HepG2 (cell line): ENCODE measurements around the gene ATP4B. TPM values are rescaled to one million over a fixed set of nuclear protein-coding genes. Genes with fewer than 3 reads are reported as not detected.

Experiments used
- IRF1 ChIP-seq: sonication (generic); formaldehyde crosslinking; IDR thresholded peaks from 2 replicates; pipeline ENCODE4 v1.4.0; 2020; ENCODE audit warnings: low read depth, mild to moderate bottlenecking, missing genetic modification reagents
- KAT8 ChIP-seq: IDR thresholded peaks from 2 replicates; pipeline ENCODE4 v1.6.1; 2016; ENCODE audit warnings: missing genetic modification reagents, missing compliant biosample characterization
- ZNF678 ChIP-seq: sonication (generic); formaldehyde crosslinking; IDR thresholded peaks from 2 replicates; pipeline ENCODE4 v1.4.0; 2020; ENCODE audit warnings: mild to moderate bottlenecking, missing genetic modification reagents
- polyA plus RNA-seq, 8 experiments: library from polyadenylated mRNA; depleted of rRNA in 3 of 8; stranded (reverse) in 7 of 8; unstranded in 1 of 8; fragments of >200 nt; fragmentation: Illumina TruSeq in 4 of 8; extraction: Trizol in 4 of 8; gene quantifications; 2 replicates each; pipeline versions ENCODE4 v1.2.1 to v1.2.3, GENCODE V29; 2011 to 2016; ENCODE audit warnings: low read depth in 4 of 8, missing spikeins in 1 of 8, mixed read lengths in 1 of 8; ENCODE audit not compliant: insufficient read depth in 1 of 8
- total RNA-seq, 5 experiments: library from RNA; depleted of rRNA; stranded (reverse); fragments of >200 nt; fragmentation: Illumina TruSeq; extraction: Trizol; gene quantifications; 2 replicates each; pipeline ENCODE4 v1.2.3, GENCODE V29; 2016; ENCODE audit warnings: low read depth in 1 of 5
- TF ChIP-seq, protein P1 (sequence below): sonication (generic); formaldehyde crosslinking; IDR thresholded peaks from one replicate; pipeline ENCODE4 v1.5.1; 2020; ENCODE audit warnings: mild to moderate bottlenecking, missing genetic modification reagents; ENCODE audit errors: not compliant biosample characterization
- TF ChIP-seq, protein P2 (sequence below): sonication (generic); formaldehyde crosslinking; IDR thresholded peaks from 2 replicates; pipeline ENCODE4 v1.5.1; 2020; ENCODE audit warnings: mild to moderate bottlenecking, missing genetic modification reagents
- TF ChIP-seq, protein P3 (sequence below): sonication (generic); formaldehyde crosslinking; IDR thresholded peaks from 2 replicates; pipeline ENCODE4 v1.8.0; 2022; ENCODE audit warnings: missing genetic modification reagents, mild to moderate bottlenecking, borderline replicate concordance

Gene ATP4B
- total and polyA plus RNA-seq, 2 of the 13 experiments (the other 11 are each of a cell fraction or from before 2014, with no cell fraction given) = not detected

- TF ChIP-seq, protein P1, sequence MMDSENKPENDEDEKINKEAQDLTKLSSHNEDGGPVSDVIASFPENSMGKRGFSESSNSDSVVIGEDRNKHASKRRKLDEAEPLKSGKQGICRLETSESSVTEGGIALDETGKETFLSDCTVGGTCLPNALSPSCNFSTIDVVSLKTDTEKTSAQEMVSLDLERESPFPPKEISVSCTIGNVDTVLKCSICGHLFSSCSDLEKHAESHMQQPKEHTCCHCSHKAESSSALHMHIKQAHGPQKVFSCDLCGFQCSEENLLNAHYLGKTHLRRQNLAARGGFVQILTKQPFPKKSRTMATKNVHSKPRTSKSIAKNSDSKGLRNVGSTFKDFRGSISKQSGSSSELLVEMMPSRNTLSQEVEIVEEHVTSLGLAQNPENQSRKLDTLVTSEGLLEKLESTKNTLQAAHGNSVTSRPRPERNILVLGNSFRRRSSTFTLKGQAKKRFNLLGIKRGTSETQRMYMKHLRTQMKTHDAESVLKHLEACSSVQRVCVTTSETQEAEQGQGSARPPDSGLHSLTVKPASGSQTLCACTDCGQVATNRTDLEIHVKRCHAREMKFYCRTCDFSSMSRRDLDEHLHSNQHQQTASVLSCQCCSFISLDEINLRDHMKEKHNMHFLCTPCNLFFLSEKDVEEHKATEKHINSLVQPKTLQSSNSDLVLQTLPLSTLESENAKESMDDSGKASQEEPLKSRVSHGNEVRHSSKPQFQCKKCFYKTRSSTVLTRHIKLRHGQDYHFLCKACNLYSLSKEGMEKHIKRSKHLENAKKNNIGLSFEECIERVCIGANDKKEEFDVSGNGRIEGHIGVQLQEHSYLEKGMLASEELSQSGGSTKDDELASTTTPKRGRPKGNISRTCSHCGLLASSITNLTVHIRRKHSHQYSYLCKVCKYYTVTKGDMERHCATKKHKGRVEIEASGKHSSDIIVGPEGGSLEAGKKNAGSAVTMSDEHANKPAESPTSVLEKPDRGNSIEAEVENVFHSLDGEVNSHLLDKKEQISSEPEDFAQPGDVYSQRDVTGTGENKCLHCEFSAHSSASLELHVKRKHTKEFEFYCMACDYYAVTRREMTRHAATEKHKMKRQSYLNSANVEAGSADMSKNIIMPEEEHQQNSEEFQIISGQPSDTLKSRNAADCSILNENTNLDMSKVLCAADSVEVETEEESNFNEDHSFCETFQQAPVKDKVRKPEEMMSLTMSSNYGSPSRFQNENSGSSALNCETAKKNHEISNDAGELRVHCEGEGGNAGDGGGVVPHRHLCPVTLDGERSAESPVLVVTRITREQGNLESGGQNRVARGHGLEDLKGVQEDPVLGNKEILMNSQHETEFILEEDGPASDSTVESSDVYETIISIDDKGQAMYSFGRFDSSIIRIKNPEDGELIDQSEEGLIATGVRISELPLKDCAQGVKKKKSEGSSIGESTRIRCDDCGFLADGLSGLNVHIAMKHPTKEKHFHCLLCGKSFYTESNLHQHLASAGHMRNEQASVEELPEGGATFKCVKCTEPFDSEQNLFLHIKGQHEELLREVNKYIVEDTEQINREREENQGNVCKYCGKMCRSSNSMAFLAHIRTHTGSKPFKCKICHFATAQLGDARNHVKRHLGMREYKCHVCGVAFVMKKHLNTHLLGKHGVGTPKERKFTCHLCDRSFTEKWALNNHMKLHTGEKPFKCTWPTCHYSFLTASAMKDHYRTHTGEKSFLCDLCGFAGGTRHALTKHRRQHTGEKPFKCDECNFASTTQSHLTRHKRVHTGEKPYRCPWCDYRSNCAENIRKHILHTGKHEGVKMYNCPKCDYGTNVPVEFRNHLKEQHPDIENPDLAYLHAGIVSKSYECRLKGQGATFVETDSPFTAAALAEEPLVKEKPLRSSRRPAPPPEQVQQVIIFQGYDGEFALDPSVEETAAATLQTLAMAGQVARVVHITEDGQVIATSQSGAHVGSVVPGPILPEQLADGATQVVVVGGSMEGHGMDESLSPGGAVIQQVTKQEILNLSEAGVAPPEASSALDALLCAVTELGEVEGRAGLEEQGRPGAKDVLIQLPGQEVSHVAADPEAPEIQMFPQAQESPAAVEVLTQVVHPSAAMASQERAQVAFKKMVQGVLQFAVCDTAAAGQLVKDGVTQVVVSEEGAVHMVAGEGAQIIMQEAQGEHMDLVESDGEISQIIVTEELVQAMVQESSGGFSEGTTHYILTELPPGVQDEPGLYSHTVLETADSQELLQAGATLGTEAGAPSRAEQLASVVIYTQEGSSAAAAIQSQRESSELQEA (CRISPR knock-in tag) = no peak
- TF ChIP-seq ZNF678 (CRISPR knock-in tag) (no peak), KAT8 (CRISPR knock-in tag) (no peak), IRF1 (CRISPR knock-in tag) (no peak)
- TF ChIP-seq, protein P2, sequence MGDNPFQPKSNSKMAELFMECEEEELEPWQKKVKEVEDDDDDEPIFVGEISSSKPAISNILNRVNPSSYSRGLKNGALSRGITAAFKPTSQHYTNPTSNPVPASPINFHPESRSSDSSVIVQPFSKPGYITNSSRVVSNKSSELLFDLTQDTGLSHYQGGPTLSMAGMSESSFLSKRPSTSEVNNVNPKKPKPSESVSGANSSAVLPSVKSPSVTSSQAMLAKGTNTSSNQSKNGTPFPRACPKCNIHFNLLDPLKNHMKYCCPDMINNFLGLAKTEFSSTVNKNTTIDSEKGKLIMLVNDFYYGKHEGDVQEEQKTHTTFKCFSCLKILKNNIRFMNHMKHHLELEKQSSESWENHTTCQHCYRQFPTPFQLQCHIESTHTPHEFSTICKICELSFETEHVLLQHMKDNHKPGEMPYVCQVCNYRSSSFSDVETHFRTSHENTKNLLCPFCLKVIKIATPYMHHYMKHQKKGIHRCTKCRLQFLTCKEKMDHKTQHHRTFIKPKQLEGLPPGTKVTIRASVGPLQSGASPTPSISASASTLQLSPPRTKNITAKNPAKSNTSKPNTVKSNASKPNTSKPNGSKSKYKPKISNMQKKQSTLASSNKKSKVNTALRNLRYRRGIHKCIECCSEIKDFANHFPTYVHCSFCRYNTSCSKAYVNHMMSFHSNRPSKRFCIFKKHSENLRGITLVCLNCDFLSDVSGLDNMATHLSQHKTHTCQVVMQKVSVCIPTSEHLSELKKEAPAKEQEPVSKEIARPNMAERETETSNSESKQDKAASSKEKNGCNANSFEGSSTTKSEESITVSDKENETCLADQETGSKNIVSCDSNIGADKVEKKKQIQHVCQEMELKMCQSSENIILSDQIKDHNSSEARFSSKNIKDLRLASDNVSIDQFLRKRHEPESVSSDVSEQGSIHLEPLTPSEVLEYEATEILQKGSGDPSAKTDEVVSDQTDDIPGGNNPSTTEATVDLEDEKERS (CRISPR knock-in tag) = no peak
- TF ChIP-seq, protein P3, sequence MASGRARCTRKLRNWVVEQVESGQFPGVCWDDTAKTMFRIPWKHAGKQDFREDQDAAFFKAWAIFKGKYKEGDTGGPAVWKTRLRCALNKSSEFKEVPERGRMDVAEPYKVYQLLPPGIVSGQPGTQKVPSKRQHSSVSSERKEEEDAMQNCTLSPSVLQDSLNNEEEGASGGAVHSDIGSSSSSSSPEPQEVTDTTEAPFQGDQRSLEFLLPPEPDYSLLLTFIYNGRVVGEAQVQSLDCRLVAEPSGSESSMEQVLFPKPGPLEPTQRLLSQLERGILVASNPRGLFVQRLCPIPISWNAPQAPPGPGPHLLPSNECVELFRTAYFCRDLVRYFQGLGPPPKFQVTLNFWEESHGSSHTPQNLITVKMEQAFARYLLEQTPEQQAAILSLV = no peak
Observed at GRCh38 chr13:113633485-113633873, 24.5 kb downstream of the ATP4B start (continued).
